Astrocyte (in vitro differentiated cells and primary cell): ENCODE data around the gene CHMP4B. TPM values are rescaled to one million over a fixed set of nuclear protein-coding genes. Genes with fewer than 3 reads are reported as not detected.

Experiments
- DNase-seq: peaks from one replicate; pipeline ENCODE4 v3.0.0-alpha.2; 2010; ENCODE audit warnings: low read depth
- FAIRE-seq: peaks from 2 replicates; lab custom pipeline; 2011; peaks lifted over from hg19 to GRCh38; lab: Jason Lieb, UNC
- H2AFZ ChIP-seq: 2 replicates; pipeline ENCODE4 v1.6.0; 2012; ENCODE audit warnings: low read depth, low read length, inconsistent platforms
- H3K27ac ChIP-seq: 2 replicates; pipeline ENCODE4 v1.5.1; 2011; ENCODE audit warnings: low read depth, low read length, inconsistent platforms
- H3K27me3 ChIP-seq: 2 replicates; pipeline ENCODE4 v1.6.0; 2011; ENCODE audit warnings: low read length, inconsistent platforms; ENCODE audit not compliant: insufficient read depth
- H3K36me3 ChIP-seq: 2 replicates; pipeline ENCODE4 v1.5.1; 2011; ENCODE audit warnings: low read length, inconsistent platforms; ENCODE audit not compliant: insufficient read depth
- H3K4me1 ChIP-seq: 2 replicates; pipeline ENCODE4 v1.5.1; 2011; ENCODE audit warnings: low read length, inconsistent platforms; ENCODE audit not compliant: insufficient read depth
- H3K4me2 ChIP-seq: 2 replicates; pipeline ENCODE4 v1.6.0; 2012; ENCODE audit warnings: low read length, inconsistent platforms
- H3K4me3 ChIP-seq: 2 replicates; pipeline ENCODE4 v1.5.1; 2011; ENCODE audit warnings: low read depth, mild to moderate bottlenecking, low read length, inconsistent platforms; ENCODE audit not compliant: insufficient read depth
- H3K79me2 ChIP-seq: 2 replicates; pipeline ENCODE4 v1.6.0; 2012; ENCODE audit warnings: mild to moderate bottlenecking, low read length, inconsistent platforms; ENCODE audit not compliant: insufficient read depth
- H3K9ac ChIP-seq: 2 replicates; pipeline ENCODE4 v1.6.0; 2012; ENCODE audit warnings: mild to moderate bottlenecking, low read length, inconsistent platforms
- H3K9me3 ChIP-seq: 2 replicates; pipeline ENCODE4 v1.5.1; 2012; ENCODE audit warnings: low read depth, mild to moderate bottlenecking, low read length, inconsistent platforms; ENCODE audit not compliant: insufficient read depth
- H4K20me1 ChIP-seq: 2 replicates; pipeline ENCODE4 v1.6.0; 2012; ENCODE audit warnings: low read length, inconsistent platforms; ENCODE audit not compliant: insufficient read depth
- H3K27ac Mint-ChIP-seq: one replicate; pipeline ENCODE4 v1.8.0; 2021; ENCODE audit warnings: mild to moderate bottlenecking, mixed read lengths; ENCODE audit not compliant: unreplicated experiment
- H3K27me3 Mint-ChIP-seq: one replicate; pipeline ENCODE4 v1.8.0; 2021; ENCODE audit warnings: low read depth, mixed read lengths; ENCODE audit not compliant: unreplicated experiment
- H3K36me3 Mint-ChIP-seq: one replicate; pipeline ENCODE4 v1.8.0; 2021; ENCODE audit warnings: low read depth, mixed read lengths; ENCODE audit not compliant: unreplicated experiment
- H3K4me1 Mint-ChIP-seq: one replicate; pipeline ENCODE4 v1.8.0; 2021; ENCODE audit warnings: low read depth, mixed read lengths; ENCODE audit not compliant: unreplicated experiment
- H3K4me3 Mint-ChIP-seq: one replicate; pipeline ENCODE4 v1.8.0; 2021; ENCODE audit warnings: mild to moderate bottlenecking, moderate library complexity, mixed read lengths; ENCODE audit not compliant: unreplicated experiment
- H3K9me3 Mint-ChIP-seq: one replicate; pipeline ENCODE4 v1.8.0; 2021; ENCODE audit warnings: mild to moderate bottlenecking, mixed read lengths; ENCODE audit not compliant: unreplicated experiment
- EZH2 ChIP-seq: IDR thresholded peaks from 2 replicates; pipeline ENCODE4 v1.6.1; 2012; ENCODE audit warnings: mild to moderate bottlenecking, low read length, inconsistent platforms; ENCODE audit not compliant: insufficient read depth
- total RNA-seq: library from RNA; stranded (reverse); gene quantifications from 2 replicates; pipeline ENCODE4 v1.2.1, GENCODE V29; 2021
- TF ChIP-seq, protein P1 (sequence below): IDR thresholded peaks from 2 replicates; pipeline ENCODE4 v1.5.1; 2011; ENCODE audit warnings: low read depth, mild to moderate bottlenecking, inconsistent platforms, low read length, moderate library complexity; ENCODE audit not compliant: insufficient read depth

Gene CHMP4B
- total RNA-seq, 1 donor from 2014 or later: 90.6 TPM

DNA sequence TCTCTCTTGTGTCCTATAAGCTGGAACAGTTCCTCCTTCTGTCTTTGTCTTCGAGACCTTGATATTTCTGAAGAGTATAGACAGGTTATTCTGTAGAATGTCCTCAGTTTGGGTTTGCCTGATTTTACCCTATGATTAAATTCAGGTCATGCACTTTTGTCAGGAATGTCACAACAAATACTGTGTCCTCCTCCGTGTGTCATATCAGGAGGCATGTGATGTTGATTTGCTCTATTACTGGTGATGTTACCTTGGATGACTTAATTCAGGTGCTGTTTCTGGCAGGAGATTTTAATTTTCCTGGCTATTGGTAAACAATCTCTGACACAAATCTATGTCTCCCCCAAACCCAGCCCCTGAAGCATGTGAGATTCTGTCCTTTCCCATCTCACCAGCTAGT, 33.3 kb upstream of the CHMP4B start:
- Histone ChIP-seq H3K4me1 (no peaks in the 10 kb centered on the region), H3K4me2 (no peak overlapping the region), H3K9ac (no peak overlapping the region), H3K27me3 (no peaks in the 10 kb centered on the region), H3K79me2 (no peaks in the 10 kb centered on the region), H3K36me3 (no peaks in the 10 kb centered on the region), H3K27ac (no peak overlapping the region), H4K20me1 (no peaks in the 10 kb centered on the region), H3K9me3 (no peaks in the 10 kb centered on the region), H2AFZ (no peak overlapping the region), H3K4me3 (no peak overlapping the region)
- H3K4me3 Mint-ChIP-seq: no peak overlapping the region
- FAIRE-seq (no peak), DNase-seq (no peak)
- H3K27ac Mint-ChIP-seq: no peak overlapping the region
- peaks cover 4% of the 10 kb centered on the region for H3K4me1 Mint-ChIP-seq
- H3K9me3 Mint-ChIP-seq: no peaks in the 10 kb centered on the region
- peaks cover 1% of the 10 kb centered on the region for H3K36me3 Mint-ChIP-seq
- peaks cover 4% of the 10 kb centered on the region for H3K27me3 Mint-ChIP-seq
- TF ChIP-seq, protein P1, sequence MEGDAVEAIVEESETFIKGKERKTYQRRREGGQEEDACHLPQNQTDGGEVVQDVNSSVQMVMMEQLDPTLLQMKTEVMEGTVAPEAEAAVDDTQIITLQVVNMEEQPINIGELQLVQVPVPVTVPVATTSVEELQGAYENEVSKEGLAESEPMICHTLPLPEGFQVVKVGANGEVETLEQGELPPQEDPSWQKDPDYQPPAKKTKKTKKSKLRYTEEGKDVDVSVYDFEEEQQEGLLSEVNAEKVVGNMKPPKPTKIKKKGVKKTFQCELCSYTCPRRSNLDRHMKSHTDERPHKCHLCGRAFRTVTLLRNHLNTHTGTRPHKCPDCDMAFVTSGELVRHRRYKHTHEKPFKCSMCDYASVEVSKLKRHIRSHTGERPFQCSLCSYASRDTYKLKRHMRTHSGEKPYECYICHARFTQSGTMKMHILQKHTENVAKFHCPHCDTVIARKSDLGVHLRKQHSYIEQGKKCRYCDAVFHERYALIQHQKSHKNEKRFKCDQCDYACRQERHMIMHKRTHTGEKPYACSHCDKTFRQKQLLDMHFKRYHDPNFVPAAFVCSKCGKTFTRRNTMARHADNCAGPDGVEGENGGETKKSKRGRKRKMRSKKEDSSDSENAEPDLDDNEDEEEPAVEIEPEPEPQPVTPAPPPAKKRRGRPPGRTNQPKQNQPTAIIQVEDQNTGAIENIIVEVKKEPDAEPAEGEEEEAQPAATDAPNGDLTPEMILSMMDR: no peak
- TF ChIP-seq EZH2: no peak

DNA sequence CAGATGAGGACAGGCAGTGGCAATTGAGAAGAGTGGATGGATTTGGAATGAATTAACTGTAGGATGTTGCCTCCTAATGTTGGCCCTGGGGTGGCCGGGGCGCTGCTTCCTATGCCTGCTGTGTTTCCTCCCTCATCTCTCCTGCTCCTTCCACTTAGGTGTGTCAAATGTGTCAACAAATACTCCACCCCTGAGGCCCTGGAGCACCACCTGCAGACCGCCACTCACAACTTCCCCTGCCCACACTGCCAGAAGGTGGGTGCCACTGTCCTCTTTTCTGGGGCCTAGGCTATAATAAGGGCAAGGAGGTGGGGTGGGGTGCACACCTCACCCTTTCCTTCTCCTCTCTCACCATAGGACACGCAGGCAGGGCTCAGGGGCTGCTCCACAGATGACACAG, 30.0 kb upstream of the CHMP4B start:
- Histone ChIP-seq H4K20me1 (no peaks in the 10 kb centered on the region), H3K4me2 (no peak overlapping the region), H3K4me3 (no peak overlapping the region), H3K4me1 (no peaks in the 10 kb centered on the region), H3K9ac (no peak overlapping the region), H3K79me2 (no peaks in the 10 kb centered on the region), H2AFZ (no peak overlapping the region), H3K36me3 (no peaks in the 10 kb centered on the region), H3K9me3 (no peaks in the 10 kb centered on the region), H3K27ac (no peak overlapping the region), H3K27me3 (no peaks in the 10 kb centered on the region)
- no peak overlapping the region for H3K27ac Mint-ChIP-seq
- H3K4me3 Mint-ChIP-seq: no peak overlapping the region
- no peaks in the 10 kb centered on the region for H3K36me3 Mint-ChIP-seq
- H3K27me3 Mint-ChIP-seq: peaks cover 12% of the 10 kb centered on the region
- DNase-seq: no peak
- no peaks in the 10 kb centered on the region for H3K9me3 Mint-ChIP-seq
- no peak for FAIRE-seq
- no peak for TF ChIP-seq EZH2
- TF ChIP-seq, protein P1: no peak
- H3K4me1 Mint-ChIP-seq: peaks cover 4% of the 10 kb centered on the region

GRCh38 chr20:33781945-33782344, 29.2 kb upstream of the CHMP4B start:
- Histone ChIP-seq H4K20me1 (no peaks in the 10 kb centered on the region), H3K4me2 (no peak overlapping the region), H3K9me3 (no peaks in the 10 kb centered on the region), H3K4me1 (no peaks in the 10 kb centered on the region), H3K4me3 (no peak overlapping the region), H3K9ac (no peak overlapping the region), H3K36me3 (no peaks in the 10 kb centered on the region), H3K27ac (no peak overlapping the region), H3K27me3 (no peaks in the 10 kb centered on the region), H2AFZ (no peak overlapping the region), H3K79me2 (no peaks in the 10 kb centered on the region)
- Mint-ChIP-seq H3K27ac (no peak overlapping the region), H3K4me3 (no peak overlapping the region), H3K4me1 (peaks cover 4% of the 10 kb centered on the region), H3K9me3 (no peaks in the 10 kb centered on the region), H3K27me3 (peaks cover 12% of the 10 kb centered on the region), H3K36me3 (no peaks in the 10 kb centered on the region)
- DNase-seq (no peak), FAIRE-seq (no peak)
- TF ChIP-seq, protein P1: no peak
- TF ChIP-seq EZH2: no peak
